OCI-LY1 (cell line): ENCODE data around the gene ZNF75A.

Source experiments
- H2AFZ ChIP-seq: fragments of 200-600 bp; sonication (generic), shearing (Covaris generic); 2 replicates; pipeline ENCODE4 v1.6.0; 2014; ENCODE audit warnings: antibody characterized with exemption, mild to moderate bottlenecking, low read length
- H3F3A ChIP-seq: fragments of 200-600 bp; sonication (generic), shearing (Covaris generic); 2 replicates; pipeline ENCODE4 v1.6.0; 2014; ENCODE audit warnings: mild to moderate bottlenecking, antibody characterized with exemption, low read length, moderate library complexity; ENCODE audit not compliant: insufficient read depth
- H3K27ac ChIP-seq: fragments of 200-600 bp; sonication (generic); 2 replicates; pipeline ENCODE4 v1.5.1; 2014; ENCODE audit warnings: low read length, mixed run types, mild to moderate bottlenecking, low read depth; ENCODE audit not compliant: poor library complexity, severe bottlenecking
- H3K27me3 ChIP-seq: fragments of 200-600 bp; sonication (generic); 2 replicates; pipeline ENCODE4 v1.6.0; 2014; ENCODE audit warnings: antibody characterized with exemption, mild to moderate bottlenecking, low read length, moderate library complexity; ENCODE audit not compliant: insufficient read depth
- H3K36me3 ChIP-seq: fragments of 200-600 bp; sonication (generic); 2 replicates; pipeline ENCODE4 v1.6.1; 2014; ENCODE audit warnings: mild to moderate bottlenecking, antibody characterized with exemption, low read length, moderate library complexity, mixed read lengths; ENCODE audit not compliant: insufficient read depth
- H3K4me1 ChIP-seq: fragments of 200-600 bp; sonication (generic); 2 replicates; pipeline ENCODE4 v1.5.1; 2014; ENCODE audit warnings: mild to moderate bottlenecking, low read length, moderate library complexity; ENCODE audit not compliant: insufficient read depth, severe bottlenecking
- H3K4me2 ChIP-seq: fragments of 200-600 bp; sonication (generic), shearing (Covaris generic); 2 replicates; pipeline ENCODE4 v1.6.1; 2014; ENCODE audit warnings: low read length
- H3K4me3 ChIP-seq: fragments of 200-600 bp; sonication (generic); 2 replicates; pipeline ENCODE4 v1.5.1; 2014; ENCODE audit warnings: low read length, low read depth, mild to moderate bottlenecking, mixed read lengths; ENCODE audit not compliant: poor library complexity, severe bottlenecking
- H3K79me2 ChIP-seq: fragments of 200-600 bp; shearing (Covaris generic); 2 replicates; pipeline ENCODE4 v1.6.1; 2016; ENCODE audit warnings: mixed run types, low read length, mixed read lengths; ENCODE audit not compliant: insufficient read depth
- H3K9ac ChIP-seq: fragments of 200-600 bp; sonication (generic), shearing (Covaris generic); 2 replicates; pipeline ENCODE4 v1.6.1; 2014; ENCODE audit warnings: mild to moderate bottlenecking, low read length, mixed read lengths
- H3K9me2 ChIP-seq: fragments of 200-600 bp; sonication (generic), shearing (Covaris generic); 2 replicates; pipeline ENCODE4 v1.6.1; 2014; ENCODE audit warnings: low read depth, mild to moderate bottlenecking, low read length, mixed read lengths
- H3K9me3 ChIP-seq: fragments of 200-600 bp; shearing (Covaris generic); 2 replicates; pipeline ENCODE4 v1.6.1; 2014; ENCODE audit warnings: low read length, mixed read lengths
- H4K20me1 ChIP-seq: fragments of 200-600 bp; sonication (generic), shearing (Covaris generic); 2 replicates; pipeline ENCODE4 v1.6.0; 2016; ENCODE audit warnings: mild to moderate bottlenecking, low read length; ENCODE audit not compliant: insufficient read depth
- EZH2 ChIP-seq: fragments of 200-600 bp; sonication (generic), shearing (Covaris generic); IDR thresholded peaks from 2 replicates; pipeline ENCODE4 v1.8.0; 2017; ENCODE audit warnings: borderline replicate concordance, mixed run types, mild to moderate bottlenecking, antibody characterized with exemption, low read length, moderate library complexity, mixed read lengths
- TF ChIP-seq, protein P1 (sequence below): fragments of 200-600 bp; sonication (generic), shearing (Covaris generic); IDR thresholded peaks from 2 replicates; pipeline ENCODE4 v1.5.1; 2017; ENCODE audit warnings: mild to moderate bottlenecking, antibody characterized with exemption, low read length, moderate library complexity, mixed read lengths

ZNF75A gene

DNA sequence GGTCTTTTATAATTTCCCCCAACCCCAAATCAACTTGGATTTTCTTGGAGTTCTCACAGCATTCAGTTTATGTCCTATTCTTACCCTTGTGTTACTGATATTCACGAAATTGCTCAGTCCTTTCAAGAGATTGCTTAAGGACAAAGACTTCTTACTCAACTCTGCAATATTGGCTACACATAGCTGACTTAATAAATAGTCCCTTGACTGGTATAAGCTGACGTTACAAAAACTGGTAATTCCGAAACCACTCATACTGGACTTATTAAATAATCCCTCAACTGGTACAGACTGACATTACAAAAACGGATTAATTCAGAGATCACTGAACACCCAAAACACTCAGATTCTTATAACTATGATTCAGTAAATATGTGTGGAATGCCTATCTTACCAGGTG lies 927 bp upstream of the ZNF75A start:
- Histone ChIP-seq H3K4me1 (peaks cover 16% of the 10 kb centered on the region), H3K9ac (no peak overlapping the region), H3K9me2 (no peaks in the 10 kb centered on the region), H3K4me2 (peak overlapping the region; percentile 69; the same call in 1 of the 2 replicates), H2AFZ (no peak overlapping the region), H3K27me3 (no peaks in the 10 kb centered on the region), H3K4me3 (peak overlapping the region; percentile 68), H3F3A (no peaks in the 10 kb centered on the region), H3K9me3 (peaks cover 24% of the 10 kb centered on the region), H3K27ac (no peak overlapping the region), H3K79me2 (no peaks in the 10 kb centered on the region), H4K20me1 (no peaks in the 10 kb centered on the region), H3K36me3 (peaks cover 45% of the 10 kb centered on the region)
- TF ChIP-seq, protein P1, sequence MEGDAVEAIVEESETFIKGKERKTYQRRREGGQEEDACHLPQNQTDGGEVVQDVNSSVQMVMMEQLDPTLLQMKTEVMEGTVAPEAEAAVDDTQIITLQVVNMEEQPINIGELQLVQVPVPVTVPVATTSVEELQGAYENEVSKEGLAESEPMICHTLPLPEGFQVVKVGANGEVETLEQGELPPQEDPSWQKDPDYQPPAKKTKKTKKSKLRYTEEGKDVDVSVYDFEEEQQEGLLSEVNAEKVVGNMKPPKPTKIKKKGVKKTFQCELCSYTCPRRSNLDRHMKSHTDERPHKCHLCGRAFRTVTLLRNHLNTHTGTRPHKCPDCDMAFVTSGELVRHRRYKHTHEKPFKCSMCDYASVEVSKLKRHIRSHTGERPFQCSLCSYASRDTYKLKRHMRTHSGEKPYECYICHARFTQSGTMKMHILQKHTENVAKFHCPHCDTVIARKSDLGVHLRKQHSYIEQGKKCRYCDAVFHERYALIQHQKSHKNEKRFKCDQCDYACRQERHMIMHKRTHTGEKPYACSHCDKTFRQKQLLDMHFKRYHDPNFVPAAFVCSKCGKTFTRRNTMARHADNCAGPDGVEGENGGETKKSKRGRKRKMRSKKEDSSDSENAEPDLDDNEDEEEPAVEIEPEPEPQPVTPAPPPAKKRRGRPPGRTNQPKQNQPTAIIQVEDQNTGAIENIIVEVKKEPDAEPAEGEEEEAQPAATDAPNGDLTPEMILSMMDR: no peak

DNA sequence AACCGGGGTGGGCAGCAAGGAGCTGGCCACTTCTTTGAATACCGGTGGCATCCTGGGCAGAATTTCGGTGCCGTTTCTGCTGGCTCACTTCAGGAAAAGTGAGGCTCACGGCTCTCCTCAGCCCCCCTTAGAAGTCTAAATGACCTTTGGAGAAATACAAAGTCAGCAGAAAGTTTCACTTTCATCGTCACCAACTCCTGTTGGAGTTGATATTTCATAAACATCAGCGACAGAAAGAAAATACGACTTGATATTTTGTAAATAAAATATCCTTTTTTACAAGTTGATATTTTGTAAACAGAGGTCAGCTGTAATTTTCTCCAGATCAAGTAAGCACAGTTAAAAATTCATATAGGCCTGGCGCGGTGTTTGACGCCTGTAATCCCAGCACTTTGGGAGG lies 781 bp downstream of the ZNF75A start:
- Histone ChIP-seq H3K4me3 (peak overlapping the region; percentile 68), H3K27ac (no peak overlapping the region), H3F3A (no peaks in the 10 kb centered on the region), H3K36me3 (peaks cover 38% of the 10 kb centered on the region), H3K9me2 (no peaks in the 10 kb centered on the region), H3K4me2 (peak overlapping the region; percentile 69), H3K4me1 (peaks cover 16% of the 10 kb centered on the region), H3K79me2 (no peaks in the 10 kb centered on the region), H4K20me1 (no peaks in the 10 kb centered on the region), H3K9me3 (peaks cover 14% of the 10 kb centered on the region), H2AFZ (no peak overlapping the region), H3K9ac (peak overlapping the region; percentile 65; the same call in 1 of the 2 replicates), H3K27me3 (no peaks in the 10 kb centered on the region)
- TF ChIP-seq, protein P1: no peak
- TF ChIP-seq EZH2: no peak

DNA sequence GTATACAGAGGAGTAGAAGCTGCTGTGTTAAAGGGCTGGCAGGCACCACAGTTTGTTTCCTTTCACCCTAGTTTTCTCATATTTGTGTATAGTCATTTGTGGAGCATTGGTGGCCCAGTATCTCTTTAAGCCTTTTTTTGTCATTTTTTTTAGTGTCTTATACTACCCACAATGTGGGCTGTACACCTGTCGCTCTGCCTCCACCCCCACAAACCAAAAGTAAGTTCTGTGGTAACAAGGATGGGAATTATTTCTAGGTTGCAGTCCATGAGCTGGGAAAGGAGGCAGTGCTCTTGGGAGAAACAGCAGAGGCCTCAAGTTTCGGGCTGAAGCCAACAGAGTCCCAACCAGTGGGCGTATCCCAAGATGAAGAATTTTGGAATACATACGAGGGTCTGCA lies 6.2 kb downstream of the ZNF75A start:
- no peaks in the 10 kb centered on the region for H3K4me1 ChIP-seq
- no peaks in the 10 kb centered on the region for H3F3A ChIP-seq
- no peak overlapping the region for H3K9ac ChIP-seq
- no peaks in the 10 kb centered on the region for H3K79me2 ChIP-seq
- no peak overlapping the region for H3K27ac ChIP-seq
- no peaks in the 10 kb centered on the region for H4K20me1 ChIP-seq
- no peak overlapping the region for H3K4me2 ChIP-seq
- H3K27me3 ChIP-seq: no peaks in the 10 kb centered on the region
- no peaks in the 10 kb centered on the region for H3K9me2 ChIP-seq
- TF ChIP-seq, protein P1: no peak
- no peak for TF ChIP-seq EZH2
- H3K4me3 ChIP-seq: no peak overlapping the region
- H3K9me3 ChIP-seq: peaks cover 15% of the 10 kb centered on the region
- H2AFZ ChIP-seq: no peak overlapping the region
- peaks cover 64% of the 10 kb centered on the region for H3K36me3 ChIP-seq
